ENCODE measurements around the gene GABRB3. TPM values are rescaled to one million over a fixed set of nuclear protein-coding genes. Genes with fewer than 3 reads are reported as not detected.

The GABRB3 gene
- total RNA-seq, 4 donors from 2014 or later = 0.67 to 3.2 (median 2.2) TPM

GRCh38 chr15:26551473-26551872, 221.4 kb downstream of the GABRB3 start:
- no peak for TF ChIP-seq POLR2A (IDR thresholded peaks at IDR 0.05)
- TF ChIP-seq CTCF (IDR thresholded peaks at IDR 0.05) = no peak
- no peaks in the 10 kb centered on the region for H3K27me3 ChIP-seq
- H3K36me3 ChIP-seq = no peaks in the 10 kb centered on the region

GRCh38 chr15:26550880-26551279, 222.0 kb downstream of the GABRB3 start:
- TF ChIP-seq CTCF (IDR thresholded peaks at IDR 0.05) (no peak), POLR2A (IDR thresholded peaks at IDR 0.05) (no peak)
- Histone ChIP-seq H3K4me3 (no peak overlapping the region), H3K4me1 (no peaks in the 10 kb centered on the region), H3K36me3 (no peaks in the 10 kb centered on the region), H3K9me3 (no peaks in the 10 kb centered on the region), H3K27me3 (no peaks in the 10 kb centered on the region), H3K27ac (no peak overlapping the region)
- DNase-seq = no peak

More at GRCh38 chr15:26551473-26551872, 221.4 kb downstream of the GABRB3 start:
- no peak overlapping the region for H3K27ac ChIP-seq
- H3K4me3 ChIP-seq = no peak overlapping the region
- H3K4me1 ChIP-seq = no peaks in the 10 kb centered on the region
- no peaks in the 10 kb centered on the region for H3K9me3 ChIP-seq
- no peak for DNase-seq

DNA sequence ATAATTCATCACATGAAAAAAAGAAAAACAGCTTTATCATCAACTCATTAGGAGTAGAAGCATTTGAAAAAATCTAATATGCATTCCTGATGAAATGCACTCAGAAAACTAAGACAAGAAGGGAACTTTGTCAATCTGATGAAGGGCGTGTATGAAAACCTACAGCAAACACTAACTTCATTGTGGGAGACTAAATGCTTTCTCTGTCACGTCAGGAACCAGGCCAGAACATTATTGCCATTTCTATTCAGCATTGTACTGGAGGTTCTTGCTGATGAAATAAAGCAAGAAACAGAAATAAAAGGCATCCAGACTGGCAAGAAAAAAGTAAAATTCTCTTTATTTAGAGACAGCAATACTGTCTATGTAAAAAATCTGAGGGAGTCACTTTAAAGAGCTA, 235.2 kb downstream of the GABRB3 start:
- H3K36me3 ChIP-seq = no peaks in the 10 kb centered on the region
- DNase-seq = no peak
- no peaks in the 10 kb centered on the region for H3K27me3 ChIP-seq
- no peak for TF ChIP-seq POLR2A (IDR thresholded peaks at IDR 0.05)
- no peak overlapping the region for H3K4me3 ChIP-seq
- H3K27ac ChIP-seq = no peak overlapping the region
- no peaks in the 10 kb centered on the region for H3K4me1 ChIP-seq
- no peaks in the 10 kb centered on the region for H3K9me3 ChIP-seq

GRCh38 chr15:26531489-26531888, 241.4 kb downstream of the GABRB3 start:
- DNase-seq = no peak
- H3K9me3 ChIP-seq = no peaks in the 10 kb centered on the region

GRCh38 chr15:26525096-26525495, 247.8 kb downstream of the GABRB3 start:
- Histone ChIP-seq H3K4me3 (no peak overlapping the region), H3K27ac (no peak overlapping the region), H3K27me3 (no peaks in the 10 kb centered on the region), H3K36me3 (no peaks in the 10 kb centered on the region), H3K9me3 (no peaks in the 10 kb centered on the region), H3K4me1 (no peaks in the 10 kb centered on the region)
- TF ChIP-seq POLR2A (IDR thresholded peaks at IDR 0.05) = no peak
- no peak for TF ChIP-seq CTCF (IDR thresholded peaks at IDR 0.05)
- no peak for DNase-seq

More at GRCh38 chr15:26531489-26531888, 241.4 kb downstream of the GABRB3 start:
- H3K36me3 ChIP-seq = no peaks in the 10 kb centered on the region
- TF ChIP-seq CTCF (IDR thresholded peaks at IDR 0.05) = no peak
- no peak for TF ChIP-seq POLR2A (IDR thresholded peaks at IDR 0.05)
- no peak overlapping the region for H3K4me3 ChIP-seq
- H3K27ac ChIP-seq = no peak overlapping the region
- H3K4me1 ChIP-seq = no peaks in the 10 kb centered on the region
- no peaks in the 10 kb centered on the region for H3K27me3 ChIP-seq

DNA sequence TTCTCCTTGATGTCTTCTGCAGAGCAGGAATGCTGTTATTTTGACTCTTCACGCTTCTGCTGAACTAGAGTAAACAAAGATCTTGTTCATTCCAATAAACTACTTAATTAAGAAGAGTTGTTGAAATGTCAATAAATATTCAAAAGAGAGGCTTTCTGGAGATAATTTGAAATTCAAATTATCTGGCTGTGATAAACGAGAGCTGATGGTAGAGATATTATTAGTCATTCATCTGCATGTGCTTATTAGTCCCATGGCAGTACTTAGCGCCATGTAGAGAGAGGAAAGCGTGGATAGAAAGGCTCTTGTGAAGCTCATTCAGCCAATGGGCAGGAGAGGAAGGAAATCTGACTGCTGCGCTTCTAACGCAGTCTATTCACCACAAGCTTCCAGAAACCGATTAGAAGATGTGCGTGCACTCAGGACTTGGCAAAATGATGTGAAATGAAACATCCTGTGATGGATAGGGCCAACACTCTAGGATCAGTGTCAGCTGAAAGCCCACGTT, 251.1 kb downstream of the GABRB3 start:
- H3K4me1 ChIP-seq = no peaks in the 10 kb centered on the region
- H3K27ac ChIP-seq = no peak overlapping the region
- H3K4me3 ChIP-seq = no peak overlapping the region
- no peak for DNase-seq
- H3K9me3 ChIP-seq = no peaks in the 10 kb centered on the region
- TF ChIP-seq CTCF (IDR thresholded peaks at IDR 0.05) (no peak), POLR2A (IDR thresholded peaks at IDR 0.05) (no peak)
- no peaks in the 10 kb centered on the region for H3K36me3 ChIP-seq
- no peaks in the 10 kb centered on the region for H3K27me3 ChIP-seq

Data from Peyer's patch (tissue), 4 donors.